ENCODE results near the gene LLGL2.

LLGL2 gene

GRCh38 chr17:75508931-75509361 lies 16.6 kb upstream of the LLGL2 start:
- no peak overlapping the region for H3K4me3 ChIP-seq (ENCODE audit: control insufficient read depth, low read depth, low read length)
- TF ChIP-seq CTCF (conservative IDR thresholded peaks at IDR 0.05; ENCODE audit: control insufficient read depth, insufficient read depth, low read depth, low read length) = no peak
- DNase-seq (ENCODE audit: low read depth) = no peak

- TF ChIP-seq CTCF (conservative IDR thresholded peaks at IDR 0.05; ENCODE audit: control insufficient read depth, insufficient read depth, low read depth, low read length) = no peak
- no peak for DNase-seq (ENCODE audit: low read depth)
Measured at GRCh38 chr17:75509528-75510258, 15.8 kb upstream of the LLGL2 start.

GRCh38 chr17:75511270-75511609 lies 14.3 kb upstream of the LLGL2 start:
- H3K4me3 ChIP-seq (ENCODE audit: control insufficient read depth, low read depth, low read length) = no peak overlapping the region
- no peak for DNase-seq (ENCODE audit: low read depth)
- TF ChIP-seq CTCF (conservative IDR thresholded peaks at IDR 0.05; ENCODE audit: control insufficient read depth, insufficient read depth, low read depth, low read length) = no peak

More at GRCh38 chr17:75509528-75510258, 15.8 kb upstream of the LLGL2 start:
- H3K4me3 ChIP-seq (ENCODE audit: control insufficient read depth, low read depth, low read length) = no peak overlapping the region

- DNase-seq (ENCODE audit: low read depth) = no peak
- no peak overlapping the region for H3K4me3 ChIP-seq (ENCODE audit: control insufficient read depth, low read depth, low read length)
- TF ChIP-seq CTCF (conservative IDR thresholded peaks at IDR 0.05; ENCODE audit: control insufficient read depth, insufficient read depth, low read depth, low read length) = no peak
Measured at GRCh38 chr17:75511610-75512575, 13.6 kb upstream of the LLGL2 start.

GRCh38 chr17:75512926-75513640 lies 12.4 kb upstream of the LLGL2 start:
- no peak overlapping the region for H3K4me3 ChIP-seq (ENCODE audit: control insufficient read depth, low read depth, low read length)
- no peak for TF ChIP-seq CTCF (conservative IDR thresholded peaks at IDR 0.05; ENCODE audit: control insufficient read depth, insufficient read depth, low read depth, low read length)
- peak; percentile 46 for DNase-seq (ENCODE audit: low read depth)

GRCh38 chr17:75513641-75514000 lies 11.9 kb upstream of the LLGL2 start:
- no peak for TF ChIP-seq CTCF (conservative IDR thresholded peaks at IDR 0.05; ENCODE audit: control insufficient read depth, insufficient read depth, low read depth, low read length)
- H3K4me3 ChIP-seq (ENCODE audit: control insufficient read depth, low read depth, low read length) = no peak overlapping the region
- no peak for DNase-seq (ENCODE audit: low read depth)
